ENCODE results near the gene IHH. TPM values are rescaled to one million over a fixed set of nuclear protein-coding genes. Genes with fewer than 3 reads are reported as not detected.

The IHH gene
- 12.3 and 13.4 TPM in 2 replicates for total RNA-seq (2014; rRNA removed; shearing (Covaris generic))

DNA sequence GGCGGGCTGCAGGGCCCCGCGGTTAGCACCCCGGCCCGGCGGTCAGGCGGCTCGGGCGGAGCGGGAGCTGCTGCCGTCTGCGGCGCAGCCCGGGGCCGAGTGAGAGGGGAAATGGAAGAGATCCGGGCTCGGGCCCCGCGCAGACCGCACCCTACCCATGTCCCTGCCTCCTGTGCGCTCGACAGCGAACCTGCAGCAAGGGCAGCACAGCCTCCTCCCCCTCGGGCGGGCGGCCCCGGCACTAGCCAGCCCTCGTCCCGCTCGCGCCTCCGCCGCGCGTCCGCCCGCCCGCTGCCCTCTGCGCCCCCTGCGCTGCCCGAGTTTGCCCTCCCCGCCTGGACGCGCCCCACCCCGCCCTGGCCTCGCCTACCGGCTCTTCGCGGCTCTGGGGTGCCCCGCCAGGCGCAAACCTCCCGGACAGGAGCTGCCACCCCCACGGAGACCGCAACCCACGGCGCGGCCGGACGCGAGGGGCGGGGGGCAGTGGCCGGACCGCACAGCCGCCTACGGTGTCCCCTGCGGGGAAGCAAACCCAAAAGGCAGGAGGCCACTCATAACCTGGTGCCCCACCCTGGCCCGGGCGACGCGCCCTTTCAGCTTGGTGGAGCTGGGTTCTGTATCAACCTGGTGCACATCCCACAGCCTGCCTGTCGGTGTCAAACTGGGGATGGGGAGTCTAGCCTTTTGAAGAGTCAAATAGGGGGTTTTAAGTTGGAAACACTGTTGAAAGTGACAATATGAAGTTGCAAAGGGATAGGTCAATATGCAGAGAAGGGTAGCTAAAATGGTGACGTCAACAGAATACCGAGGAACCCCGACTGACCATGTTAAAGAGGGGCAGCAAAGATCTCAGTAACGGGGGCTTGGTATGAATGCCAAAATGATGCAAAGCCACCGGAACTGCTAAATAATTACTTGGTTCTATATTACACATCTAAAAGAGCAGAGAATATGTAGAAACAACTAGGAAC lies at the start of gene IHH:
Gene IHH (minus strand): TSS at position 101 of the 971 bp plus-strand sequence. CDS start 454 bp downstream, outside the sequence.
- no peak for DNase-seq (ENCODE audit: low spot score)

DNA sequence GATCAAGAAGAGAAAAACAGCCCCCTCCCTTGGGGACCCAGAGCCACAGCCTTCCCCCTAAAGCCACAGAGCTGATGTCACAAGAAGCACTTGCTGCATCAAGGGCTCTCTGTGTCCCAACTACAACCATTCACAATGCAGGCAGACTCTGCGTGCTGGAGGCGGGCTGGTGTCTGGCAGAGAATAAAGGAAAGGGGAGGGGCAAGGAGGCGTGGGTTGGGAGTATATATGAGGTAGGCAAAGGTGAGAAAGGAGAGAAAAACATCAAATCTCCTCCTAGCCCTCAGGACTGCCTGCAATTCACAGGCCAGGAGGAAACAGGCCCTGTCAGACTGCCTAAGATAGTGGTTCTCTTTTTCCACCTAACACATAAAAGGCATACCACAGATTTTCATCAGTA lies 48.8 kb upstream of the IHH start:
- peak; percentile 19 for DNase-seq (ENCODE audit: low spot score)

DNA sequence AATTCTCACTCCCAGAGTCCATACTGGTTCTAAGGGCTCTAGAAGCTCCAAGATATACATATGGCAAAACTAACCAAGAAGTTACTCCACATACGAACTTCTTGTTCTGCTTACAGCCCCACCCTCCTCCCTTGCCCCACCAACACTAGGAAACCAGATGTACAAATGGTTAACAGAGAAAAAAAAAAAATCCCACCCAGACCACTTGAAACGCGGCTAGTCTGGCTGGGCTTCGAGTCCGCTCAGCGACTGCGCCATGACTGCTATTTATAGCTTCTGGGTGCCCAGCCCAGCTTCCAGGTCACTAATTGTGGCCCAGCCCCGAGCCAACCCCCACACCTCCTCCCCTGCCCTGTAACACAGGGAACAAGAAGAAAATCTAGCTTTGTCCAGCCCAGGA lies 47.0 kb upstream of the IHH start:
- no peak for DNase-seq (ENCODE audit: low spot score)

DNA sequence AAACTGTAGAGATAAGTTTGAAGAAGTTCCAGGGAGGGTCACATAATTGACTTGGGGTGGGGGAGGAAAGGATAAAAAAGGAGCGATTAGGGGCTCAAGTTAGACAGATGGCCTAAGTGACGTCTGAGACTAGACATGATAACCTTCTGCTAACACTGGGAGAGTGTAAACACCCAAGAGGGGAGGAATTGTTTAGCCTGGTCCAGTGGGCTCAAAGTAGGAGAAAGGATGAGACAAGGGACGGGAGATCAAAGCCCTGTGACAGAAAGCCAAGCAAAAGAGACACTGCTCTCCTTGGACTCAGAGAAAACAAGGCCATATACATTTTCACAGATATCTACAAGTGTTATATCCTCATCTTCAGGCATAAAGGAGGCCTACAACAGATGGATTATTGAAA lies 45.5 kb upstream of the IHH start:
- no peak for DNase-seq (ENCODE audit: low spot score)

DNA sequence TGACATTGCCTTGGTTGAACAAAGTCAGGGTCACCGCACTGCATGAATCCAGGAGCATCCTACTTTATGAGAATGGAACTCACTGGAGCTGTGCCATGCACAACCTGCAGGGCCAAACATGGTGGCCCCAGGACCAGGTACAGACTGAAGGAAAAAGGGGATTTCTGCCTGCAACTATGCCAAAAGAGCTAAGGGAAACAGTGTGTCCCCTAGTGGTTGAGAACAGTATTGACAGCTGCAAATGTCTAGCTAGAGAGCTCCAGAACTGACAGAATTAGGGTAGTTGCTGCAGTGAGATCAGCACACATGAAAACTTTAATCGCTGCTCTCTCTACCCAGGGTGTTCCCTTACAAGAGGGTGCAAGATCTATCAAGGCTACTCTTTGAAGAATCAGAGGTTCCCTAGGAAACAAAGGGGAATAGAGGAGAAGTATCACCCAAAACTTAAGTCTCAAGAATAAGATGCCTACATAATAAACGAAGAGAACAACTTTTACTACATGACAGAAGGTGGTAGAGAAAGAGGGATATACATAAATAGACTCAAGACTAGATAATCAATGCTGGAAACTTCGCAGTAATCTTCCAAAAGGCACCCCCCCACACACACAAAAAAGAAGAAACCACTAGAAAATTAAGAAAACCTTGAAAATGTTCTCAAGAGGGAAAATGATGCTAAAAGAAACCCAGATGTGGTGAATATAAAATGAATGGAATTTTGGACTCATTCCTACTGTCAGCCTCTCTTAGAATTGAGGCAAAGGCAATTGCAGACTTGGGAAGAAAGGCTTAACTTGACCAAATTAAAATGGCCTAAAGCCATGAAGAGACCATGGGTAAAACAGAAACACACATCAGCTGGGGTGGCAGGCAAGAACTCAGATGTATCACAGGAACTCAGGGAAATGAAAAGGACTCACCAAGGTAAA lies 43.6 kb upstream of the IHH start:
- peak; percentile 65 for DNase-seq (ENCODE audit: low spot score)

DNA sequence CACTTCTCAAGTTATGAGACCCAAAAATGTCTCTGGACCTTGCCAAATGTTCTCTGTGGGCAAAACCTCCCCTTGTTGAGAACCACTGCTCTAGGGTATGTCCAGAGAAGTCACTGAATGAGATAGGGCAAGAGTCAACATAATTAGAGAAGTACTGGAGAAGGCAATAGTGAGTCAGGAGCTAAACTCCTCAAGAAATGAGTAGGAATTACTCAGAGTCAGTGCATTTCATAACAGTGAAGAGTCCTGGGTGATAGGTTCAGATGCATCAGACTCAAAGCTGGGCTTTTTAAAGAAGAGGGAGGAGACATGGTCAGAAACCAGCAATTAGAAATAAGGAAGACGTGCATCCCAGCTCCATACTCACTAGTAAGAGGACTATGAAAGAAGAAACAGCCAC lies 38.6 kb upstream of the IHH start:
- DNase-seq (ENCODE audit: low spot score) = no peak

DNA sequence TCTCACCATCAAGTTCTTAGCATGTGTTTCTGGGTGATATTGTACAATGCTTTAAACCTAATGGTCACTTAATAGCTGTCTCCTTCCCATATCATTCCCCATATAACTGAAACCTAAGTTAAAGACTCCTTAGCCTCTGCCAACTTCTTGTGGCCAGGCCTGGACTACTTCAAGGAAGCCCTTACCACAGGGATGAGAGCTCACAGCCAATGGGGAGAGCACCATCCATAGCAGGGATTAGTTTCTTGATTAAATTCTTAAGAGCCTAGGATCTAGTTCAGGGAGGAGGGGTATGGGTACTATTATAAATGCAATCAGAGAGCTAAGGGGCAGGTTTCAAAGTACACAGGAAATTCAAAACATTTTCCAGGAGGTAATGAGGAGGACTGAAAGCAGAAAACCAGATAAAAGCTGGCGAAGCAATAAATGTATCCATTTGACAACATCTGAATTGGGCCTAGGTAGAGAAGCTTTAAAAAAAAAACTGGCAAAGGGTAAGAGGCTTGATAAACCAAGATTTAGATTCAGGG lies 34.8 kb upstream of the IHH start:
- DNase-seq (ENCODE audit: low spot score) = no peak

DNA sequence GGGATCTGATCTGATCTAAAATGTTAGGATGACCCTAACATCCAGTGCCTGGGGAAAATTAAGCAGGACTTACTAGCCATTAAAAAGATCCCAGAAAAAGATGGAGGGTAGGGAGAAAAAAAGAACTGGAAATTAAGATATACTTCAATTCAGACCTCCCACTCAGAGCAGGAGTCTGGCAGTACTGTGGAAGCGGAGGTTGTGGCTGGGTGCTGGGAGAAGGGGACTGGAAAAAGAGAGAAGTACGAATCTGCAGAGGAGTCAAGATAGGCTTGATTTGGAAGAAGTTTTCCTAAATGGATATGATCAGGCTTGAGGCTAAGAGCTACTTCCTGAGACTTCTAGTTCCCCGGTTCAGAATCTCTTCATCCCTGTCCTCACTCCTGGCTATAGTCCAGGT lies 33.5 kb upstream of the IHH start:
- DNase-seq (ENCODE audit: low spot score) = no peak

DNA sequence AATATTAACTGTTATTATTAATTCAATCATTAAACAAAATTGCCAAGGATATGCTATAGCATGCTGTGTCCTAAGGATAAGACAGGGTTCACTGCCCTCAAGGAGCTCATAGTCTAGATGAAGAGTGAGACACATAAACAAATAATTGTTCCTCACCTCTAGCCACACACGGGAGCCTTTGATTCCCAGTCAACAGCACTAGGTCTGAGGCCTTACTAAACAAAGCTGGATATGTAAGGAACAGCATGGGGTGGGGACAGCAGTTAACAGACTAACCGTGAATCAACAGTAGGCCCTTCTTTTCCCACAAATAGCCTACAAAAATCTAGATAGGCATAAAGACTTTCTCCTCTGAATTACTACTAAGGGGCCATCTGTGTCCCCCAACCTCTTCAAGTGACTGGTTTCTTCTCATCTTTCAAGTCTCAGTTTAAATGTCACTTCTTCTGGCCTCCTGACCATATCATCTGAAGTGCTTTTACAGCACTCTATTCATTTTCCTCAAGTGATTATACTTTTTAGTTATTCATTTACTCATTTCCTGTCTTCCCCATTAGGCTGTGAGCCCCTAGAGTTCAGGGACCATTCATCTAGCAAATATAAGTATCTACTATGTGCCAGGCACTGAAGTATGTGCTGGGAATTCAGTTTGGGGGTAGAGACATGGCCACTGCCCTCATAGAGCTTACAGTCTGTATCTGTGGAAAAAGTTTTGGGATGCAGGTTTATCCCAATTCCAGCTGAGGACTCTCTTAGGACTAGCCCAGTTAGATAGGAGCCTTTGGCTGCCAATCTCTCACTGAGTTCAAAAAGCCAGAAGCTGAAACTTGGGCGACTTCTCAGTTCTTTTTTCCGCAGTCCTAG lies 29.9 kb upstream of the IHH start:
- no peak for DNase-seq (ENCODE audit: low spot score)

DNA sequence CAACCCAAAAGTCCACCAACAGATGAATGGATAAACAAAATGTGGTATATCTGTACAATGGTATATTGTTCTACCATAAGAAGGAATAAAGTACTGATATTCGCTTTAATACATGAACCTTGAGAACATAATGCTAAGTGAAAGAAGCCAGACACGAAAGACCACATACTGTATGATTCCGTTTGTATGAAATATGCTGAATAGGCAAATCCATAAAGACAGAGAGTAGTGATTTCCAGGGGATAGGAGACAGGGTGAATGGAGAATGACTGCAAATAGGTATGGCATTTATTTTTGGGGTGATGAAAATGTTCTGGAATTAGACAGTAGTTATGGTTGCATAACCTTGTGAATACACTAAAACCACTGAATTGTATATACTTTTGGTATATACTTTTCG lies 28.6 kb upstream of the IHH start:
- no peak for DNase-seq (ENCODE audit: low spot score)

DNA sequence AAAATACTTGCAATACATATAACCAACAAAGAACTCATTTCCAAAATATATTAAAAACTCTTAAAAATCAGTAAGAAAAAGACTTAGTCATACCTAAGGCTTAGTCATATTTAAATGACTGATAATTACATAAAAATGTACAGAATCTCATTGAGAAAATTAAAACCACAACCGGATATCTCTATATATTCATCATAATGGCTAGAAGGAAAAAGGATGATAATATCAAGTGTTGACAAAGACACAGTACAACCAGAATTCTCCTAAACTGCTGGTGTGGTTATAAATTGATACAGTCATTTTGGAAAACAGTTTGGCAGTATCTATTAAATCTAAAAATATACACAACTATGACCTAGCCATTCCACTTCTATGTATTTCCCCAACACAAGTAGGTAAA lies 27.1 kb upstream of the IHH start:
- no peak for DNase-seq (ENCODE audit: low spot score)

DNA sequence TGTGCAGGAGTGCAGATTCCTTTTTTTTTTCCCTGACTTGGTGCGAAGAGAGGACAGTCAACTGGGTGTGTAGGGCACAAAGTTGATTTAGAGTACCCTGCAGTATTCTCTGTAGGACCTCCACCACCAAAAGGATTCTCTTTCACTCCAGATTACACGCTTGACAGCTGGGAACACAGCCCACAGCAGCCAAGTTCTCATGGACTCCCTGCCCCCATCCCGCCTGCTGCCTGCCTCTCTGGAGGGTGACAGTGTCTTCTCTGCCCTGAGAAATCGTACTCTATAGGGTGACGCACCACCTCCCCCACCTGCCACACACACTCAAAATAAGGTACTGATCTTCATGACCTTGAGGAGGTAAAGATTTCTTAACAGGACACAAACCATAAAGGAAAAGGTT lies 26.6 kb upstream of the IHH start:
- DNase-seq (ENCODE audit: low spot score) = no peak

DNA sequence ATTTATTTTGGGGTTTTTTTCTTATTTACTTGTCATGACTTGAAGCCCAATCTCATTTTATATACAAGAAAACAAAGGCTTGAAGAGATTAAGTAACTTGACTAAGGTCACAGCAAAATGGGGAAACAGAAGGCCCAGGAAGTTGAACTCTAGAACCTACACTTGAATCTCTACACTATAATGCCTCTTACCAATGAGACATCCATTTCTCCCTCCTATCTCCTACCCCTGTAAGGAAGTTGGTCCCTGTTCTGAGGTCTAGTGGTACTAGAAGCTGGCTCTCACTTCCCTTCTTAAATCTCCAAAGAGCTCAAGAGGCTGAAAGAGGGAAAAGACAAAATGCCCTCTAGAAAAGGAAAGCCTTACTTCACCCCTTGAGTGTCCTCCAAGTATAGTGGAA lies 25.5 kb upstream of the IHH start:
- no peak for DNase-seq (ENCODE audit: low spot score)

DNA sequence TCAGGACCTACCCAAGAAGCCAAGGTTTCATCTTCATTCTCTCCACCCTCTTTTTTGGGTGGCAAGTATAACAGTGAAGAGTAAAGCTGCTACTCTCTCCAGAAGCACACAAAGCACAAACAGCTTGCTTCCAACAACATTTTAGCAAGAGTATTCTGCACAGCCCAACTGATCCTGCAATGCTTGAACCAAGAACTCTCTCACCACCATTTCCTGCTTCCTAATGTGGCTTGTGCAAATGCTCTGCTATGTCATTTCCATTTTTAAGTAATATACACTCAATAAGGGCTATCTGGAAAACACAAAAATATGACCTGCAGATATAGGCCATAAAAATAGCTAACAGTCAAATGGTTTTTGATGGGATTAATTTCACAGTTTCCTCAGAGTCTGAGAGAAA lies 24.1 kb upstream of the IHH start:
- DNase-seq (ENCODE audit: low spot score) = no peak

DNA sequence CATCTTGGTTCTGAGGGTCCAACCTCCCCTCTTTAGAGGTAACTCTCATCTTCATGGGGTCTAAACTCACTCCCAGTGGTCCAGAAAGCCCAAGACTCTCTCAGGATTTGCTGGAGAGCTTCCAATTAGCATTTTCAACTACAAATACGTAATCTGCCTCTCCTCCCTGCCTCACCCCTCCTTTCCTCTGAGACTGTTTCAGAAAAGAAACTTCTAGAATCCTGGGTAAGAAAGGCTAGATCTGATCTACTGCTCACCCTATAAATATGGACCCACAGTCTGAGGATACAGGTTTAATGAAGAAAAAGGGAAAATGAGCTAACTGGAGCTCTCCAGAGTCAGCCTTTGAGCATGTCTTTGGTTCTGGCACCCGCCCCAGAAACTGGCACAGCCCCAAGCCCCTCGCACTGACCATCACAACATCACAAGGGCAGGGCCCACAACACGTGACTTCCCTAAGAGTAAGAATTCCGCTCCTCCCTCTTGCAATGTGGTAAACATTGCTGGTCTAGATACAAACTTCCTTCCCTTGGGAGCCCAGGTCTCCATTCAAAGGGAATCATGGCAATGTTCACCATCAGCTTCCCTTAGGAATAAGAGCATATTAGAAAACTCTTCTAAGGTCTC lies 21.7 kb upstream of the IHH start:
- peak; percentile 46 for DNase-seq (ENCODE audit: low spot score)

DNA sequence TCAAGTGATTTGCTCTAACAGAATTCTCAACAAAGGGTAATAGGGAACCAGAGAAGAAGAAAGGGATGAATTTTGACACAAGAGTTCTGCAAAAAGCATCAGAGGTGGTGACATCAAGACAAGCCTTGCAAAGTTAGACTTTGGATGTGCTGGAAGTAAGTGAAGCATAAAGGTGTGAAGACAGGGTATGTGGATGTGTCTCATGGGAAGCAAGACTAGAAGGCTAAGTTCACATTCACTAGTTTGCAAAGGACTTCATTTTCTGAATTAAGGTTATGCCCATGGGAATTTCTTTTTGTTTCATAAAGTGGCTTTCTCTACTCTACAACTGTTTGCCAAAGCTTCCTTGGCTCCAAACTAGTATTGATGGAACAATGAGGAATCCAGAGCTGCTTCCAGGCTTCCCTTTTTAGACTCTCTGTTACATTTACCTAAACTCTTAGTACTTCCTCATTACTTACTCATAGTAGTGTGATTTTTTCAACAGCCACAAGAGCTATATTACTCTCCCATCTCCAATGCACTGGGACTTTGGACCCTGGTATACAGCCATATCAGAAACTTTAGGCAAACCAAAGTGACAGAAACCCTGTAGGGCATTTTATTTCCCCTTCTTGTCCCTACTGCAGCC lies 21.1 kb upstream of the IHH start:
- peak; percentile 63 for DNase-seq (ENCODE audit: low spot score)

DNA sequence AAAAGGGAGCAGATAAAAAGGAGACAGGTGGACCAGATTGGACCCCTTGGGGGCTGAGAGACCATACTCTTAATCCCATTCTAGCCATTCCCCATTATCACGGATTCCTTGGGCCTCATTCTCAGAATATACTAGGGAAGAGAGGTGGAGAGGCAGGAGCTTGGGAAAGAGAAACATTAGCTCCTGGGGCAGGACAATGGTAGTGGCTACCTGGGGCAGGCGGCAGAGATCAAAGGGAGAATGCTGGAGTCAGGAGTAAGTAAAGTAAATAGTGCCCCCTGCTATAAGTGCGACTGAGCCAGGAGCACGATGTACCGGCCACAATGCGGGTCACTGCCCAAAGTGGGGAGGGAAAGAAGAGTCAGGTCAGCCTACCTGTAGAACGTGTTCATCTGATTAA lies 20.4 kb upstream of the IHH start:
- DNase-seq (ENCODE audit: low spot score) = no peak

DNA sequence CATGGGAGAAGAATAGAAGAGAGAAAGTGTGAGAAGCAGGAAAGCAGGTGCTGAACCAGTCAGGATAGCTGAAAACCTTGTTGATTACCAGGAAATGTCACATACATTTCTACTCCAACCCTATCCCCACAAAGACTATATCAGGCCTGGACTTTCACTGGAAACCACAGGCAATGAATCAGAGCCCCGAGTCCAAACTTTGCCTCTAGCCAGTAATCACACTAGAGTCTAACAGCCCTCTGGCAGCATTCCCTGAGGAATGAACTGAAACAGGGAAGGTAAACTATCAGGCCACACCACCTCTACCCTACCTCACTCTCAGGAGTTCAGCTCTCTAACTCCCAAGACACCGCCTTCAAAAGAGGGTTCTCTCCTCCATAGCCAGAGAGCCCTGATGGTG lies 18.7 kb upstream of the IHH start:
- no peak for DNase-seq (ENCODE audit: low spot score)

DNA sequence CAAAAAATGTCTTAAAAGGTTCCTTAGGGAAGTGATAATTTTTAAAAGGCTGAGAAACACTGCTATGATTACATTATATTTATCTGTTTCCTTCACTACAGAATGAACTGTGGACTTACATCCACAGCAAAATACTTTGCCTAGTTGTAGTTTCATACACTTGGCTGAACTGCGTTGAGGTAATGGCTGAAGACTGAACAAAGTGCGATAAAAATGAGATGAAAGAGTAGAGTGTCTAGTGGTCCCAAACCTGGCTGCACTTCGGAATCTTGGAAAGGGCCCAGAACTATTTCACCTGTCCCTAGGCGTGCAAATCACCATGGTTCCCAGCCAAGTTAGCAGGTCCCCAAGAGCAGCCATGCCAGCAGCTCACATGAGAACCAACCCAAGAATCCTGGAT lies 18.2 kb upstream of the IHH start:
- no peak for DNase-seq (ENCODE audit: low spot score)

DNA sequence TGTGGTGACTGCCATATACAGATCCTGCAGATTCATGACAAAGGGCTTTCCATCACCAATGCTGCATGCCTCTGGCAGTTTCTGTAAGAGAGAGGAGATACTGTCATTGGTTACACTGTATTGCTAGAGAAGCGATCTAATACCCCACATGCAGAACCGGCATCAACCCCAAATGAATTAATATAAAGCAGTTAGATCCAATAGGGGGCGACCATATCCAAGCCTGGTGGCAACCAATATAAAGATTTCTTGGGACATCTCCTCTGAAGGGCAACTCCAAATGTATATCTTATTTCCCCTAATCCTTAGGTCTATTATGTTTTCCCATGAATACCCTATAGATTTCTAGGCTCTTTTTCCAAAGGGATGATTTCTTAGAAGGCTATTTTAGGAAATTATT lies 17.4 kb upstream of the IHH start:
- DNase-seq (ENCODE audit: low spot score) = no peak

All from HT-29 (cell line).